NCI-H345 treated with DMSO at 0.1 percent for 48 hours (cell line): Measurements from ENCODE around the gene FAM124A.

Experiments
- DNase-seq: peaks from one replicate; lab custom pipeline; 2025; ENCODE audit not compliant: unreplicated experiment; lab: John Stamatoyannopoulos, UW

FAM124A gene, protein sequence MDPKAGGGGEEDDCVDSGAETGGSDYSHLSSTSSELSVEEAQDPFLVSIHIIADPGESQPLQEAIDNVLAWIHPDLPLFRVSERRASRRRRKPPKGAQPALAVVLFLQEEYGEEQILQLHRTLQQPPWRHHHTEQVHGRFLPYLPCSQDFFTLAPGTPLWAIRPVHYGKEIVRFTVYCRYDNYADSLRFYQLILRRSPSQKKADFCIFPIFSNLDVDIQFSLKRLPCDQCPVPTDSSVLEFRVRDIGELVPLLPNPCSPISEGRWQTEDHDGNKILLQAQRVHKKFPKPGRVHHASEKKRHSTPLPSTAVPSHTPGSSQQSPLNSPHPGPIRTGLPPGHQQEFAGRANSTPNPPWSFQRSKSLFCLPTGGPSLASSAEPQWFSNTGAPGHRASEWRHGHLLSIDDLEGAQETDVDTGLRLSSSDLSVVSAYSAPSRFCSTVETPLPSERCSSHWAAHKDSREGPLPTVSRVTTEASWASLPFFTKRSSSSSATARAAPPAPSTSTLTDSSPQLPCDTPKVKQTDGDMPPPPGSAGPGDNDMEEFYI

GRCh38 chr13:51222037-51222685 lies at the start of gene FAM124A:
FAM124A (plus strand) TSS chr13:51222398; CDS start chr13:51222502, 104 bp downstream.
- no peak for DNase-seq

DNA sequence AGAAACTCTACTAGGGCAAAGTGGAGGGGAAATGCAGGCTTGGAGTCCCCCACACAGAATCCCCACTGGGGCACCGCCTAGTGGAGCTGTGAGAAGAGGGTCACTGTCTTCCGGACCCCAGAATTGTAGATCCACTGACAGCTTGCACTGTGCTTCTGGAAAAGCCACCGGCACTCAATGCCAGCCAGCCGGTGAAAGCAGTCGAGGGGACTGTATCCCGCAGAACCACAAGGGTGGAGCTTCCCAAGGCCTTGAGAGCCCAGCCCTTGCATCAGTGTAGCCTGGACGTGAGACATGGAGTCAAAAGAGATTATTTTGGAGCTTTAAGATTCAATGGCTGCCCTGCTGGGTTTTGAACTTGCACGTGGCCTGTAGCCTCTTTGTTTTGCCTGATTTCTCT lies 47.2 kb upstream of the FAM124A start:
- no peak for DNase-seq

DNA sequence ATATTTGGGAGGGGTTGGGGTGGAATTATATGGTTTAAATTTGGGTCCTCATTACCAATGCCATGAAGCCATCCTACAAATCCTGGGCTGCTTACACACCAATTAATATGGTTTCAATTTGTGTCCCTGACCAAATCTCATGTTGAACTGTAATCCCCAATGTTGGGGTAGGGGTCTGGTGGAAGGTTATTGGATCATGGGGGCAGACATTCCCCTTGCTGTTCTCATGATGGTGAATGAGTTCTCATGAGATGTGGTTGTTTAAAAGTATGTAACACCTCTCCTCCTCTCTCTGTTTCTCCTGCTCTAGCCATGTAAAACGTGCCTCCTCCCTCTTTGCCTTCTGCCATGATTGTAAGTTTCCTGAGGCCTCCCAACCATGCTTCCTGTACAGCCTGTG lies 46.6 kb upstream of the FAM124A start:
- DNase-seq, result no peak

DNA sequence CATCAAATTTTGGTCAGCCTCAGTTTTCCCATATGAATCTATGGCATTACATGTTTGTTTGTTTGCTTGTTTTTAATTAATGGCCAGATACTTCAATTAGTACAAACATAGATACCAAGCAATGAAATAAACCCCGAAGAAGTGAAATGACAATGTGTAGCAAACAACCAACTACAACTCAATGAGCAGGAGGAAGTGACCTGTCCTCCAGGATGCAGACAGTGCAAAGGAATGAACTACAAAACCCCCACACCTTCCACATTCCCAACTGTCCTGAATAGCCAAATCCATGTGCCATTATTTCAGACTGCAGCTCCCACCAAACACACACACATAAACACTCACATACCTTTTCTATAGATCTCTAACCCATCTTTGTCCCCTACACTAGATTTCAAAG lies 45.0 kb upstream of the FAM124A start:
- no peak for DNase-seq

DNA sequence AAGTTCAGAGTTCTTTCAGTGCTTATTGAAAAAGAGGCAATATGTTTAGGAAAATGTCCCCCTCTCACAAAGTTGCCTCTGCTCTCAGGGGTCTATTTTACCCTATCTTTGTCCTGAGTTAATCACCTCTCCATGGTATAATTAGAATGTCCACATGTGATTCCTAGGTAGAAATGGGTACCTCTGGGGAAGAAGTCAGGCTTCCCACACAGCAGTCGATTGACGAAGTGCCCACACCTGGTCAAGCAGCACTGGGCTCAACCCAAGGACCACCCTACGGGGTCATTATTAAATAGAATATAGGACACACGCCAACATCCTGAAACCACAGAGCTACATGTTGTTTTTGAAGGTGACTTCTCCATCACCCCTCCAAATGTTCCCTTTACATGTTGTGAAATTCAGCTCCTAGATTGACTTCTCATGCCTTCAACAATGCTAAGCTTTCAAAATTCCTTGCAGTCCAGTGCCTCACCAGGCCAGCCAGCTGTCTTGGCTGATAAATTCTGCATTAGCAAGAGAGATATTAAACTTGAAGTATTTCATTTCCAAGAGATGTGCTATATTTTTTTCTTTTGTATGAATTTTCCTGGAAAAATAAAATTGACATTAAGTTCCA lies 43.6 kb upstream of the FAM124A start:
- DNase-seq, result no peak

DNA sequence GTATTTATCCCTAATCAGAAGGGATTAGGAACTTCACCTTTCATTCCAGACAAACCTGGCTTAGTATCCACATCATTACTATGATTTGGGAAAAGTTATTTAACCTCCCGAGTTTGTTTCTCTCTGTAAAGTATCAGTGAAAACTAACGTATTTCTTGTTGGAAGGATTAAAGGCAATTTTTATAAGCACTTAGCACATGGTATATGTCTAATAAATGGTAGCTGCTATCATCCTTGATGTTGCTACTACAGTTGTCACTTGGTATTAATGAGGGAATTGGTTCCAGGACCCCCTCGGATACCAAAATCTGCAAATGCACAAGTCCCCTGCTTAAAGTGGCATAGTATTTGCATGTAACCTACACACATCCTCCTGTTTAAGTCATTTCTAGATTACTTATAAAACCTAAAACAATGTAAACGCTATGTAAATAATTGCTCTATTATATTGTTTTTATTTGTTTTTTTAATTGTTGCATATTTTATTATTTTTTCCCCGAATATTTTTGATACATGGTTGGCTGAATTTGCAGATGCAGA lies 42.7 kb upstream of the FAM124A start:
- DNase-seq, result no peak

- DNase-seq, result no peak
Measured at GRCh38 chr13:51180853-51181511, 41.2 kb upstream of the FAM124A start.

- no peak for DNase-seq
Measured at GRCh38 chr13:51181786-51182383, 40.3 kb upstream of the FAM124A start.

DNA sequence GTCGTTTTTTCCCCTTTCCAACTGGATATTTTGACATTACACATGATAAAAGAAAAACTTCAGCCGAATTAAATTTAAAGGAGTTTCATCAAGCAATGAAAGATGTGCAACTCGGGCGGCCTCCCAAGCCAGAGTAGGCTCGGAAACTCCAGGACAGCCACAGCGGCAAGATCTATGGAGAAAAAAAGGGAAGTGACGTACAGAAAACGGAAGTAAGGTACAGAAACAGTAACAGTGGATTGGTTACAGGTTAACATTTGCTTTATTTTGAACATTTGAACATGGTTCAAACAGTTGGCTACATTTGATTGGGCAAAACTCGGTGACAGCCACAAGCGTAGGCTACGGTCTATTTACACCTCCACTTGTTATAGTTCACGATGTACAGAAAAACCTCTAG lies 30.5 kb upstream of the FAM124A start:
- no peak for DNase-seq

- no peak for DNase-seq
Measured at GRCh38 chr13:51192348-51192747, 29.9 kb upstream of the FAM124A start.

GRCh38 chr13:51193387-51193786 lies 28.8 kb upstream of the FAM124A start:
- no peak for DNase-seq

GRCh38 chr13:51194942-51195341 lies 27.3 kb upstream of the FAM124A start:
- DNase-seq, result no peak

DNA sequence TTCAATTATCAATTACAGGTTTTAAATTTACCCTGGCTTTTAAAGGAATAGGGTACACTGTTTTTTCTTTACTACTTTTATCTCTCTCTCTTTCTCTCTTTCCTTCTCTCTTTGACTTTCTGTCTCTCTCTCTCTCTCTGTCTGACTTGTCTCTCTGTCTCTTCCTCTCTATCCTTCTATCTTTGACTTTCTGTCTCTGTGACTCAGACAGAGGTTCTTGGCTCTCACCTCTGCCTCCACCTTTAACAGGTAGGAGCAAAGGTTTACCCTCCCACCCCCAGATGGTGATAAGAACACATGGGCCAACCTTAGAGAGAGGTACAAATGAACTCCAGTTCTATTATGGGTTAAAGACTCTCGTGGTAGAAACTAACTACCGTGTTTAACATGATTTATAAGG lies 20.3 kb upstream of the FAM124A start:
- DNase-seq, result no peak

GRCh38 chr13:51202477-51203046 lies 19.6 kb upstream of the FAM124A start:
- no peak for DNase-seq

- DNase-seq, result no peak
Measured at GRCh38 chr13:51206584-51206983, 15.6 kb upstream of the FAM124A start.

GRCh38 chr13:51207881-51208280 lies 14.3 kb upstream of the FAM124A start:
- no peak for DNase-seq

DNA sequence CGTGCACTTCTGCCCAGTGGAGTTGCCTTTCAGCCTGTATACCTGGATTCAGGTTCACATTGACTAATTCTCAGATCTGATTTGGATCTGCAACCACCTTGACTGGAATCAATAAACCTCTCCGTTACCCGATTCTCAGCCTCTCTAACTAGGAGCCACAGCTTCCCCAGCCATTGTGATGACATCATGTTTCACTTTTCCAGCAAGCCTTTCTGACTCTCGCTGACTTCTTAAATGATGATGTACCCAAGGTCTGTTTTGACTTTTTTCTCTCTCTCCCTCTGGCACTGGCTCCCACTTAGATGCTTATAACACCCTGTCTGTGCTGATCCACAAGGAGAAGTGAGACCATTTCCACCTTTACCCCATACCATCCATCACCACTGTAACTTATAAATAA lies 13.5 kb upstream of the FAM124A start:
- no peak for DNase-seq

GRCh38 chr13:51211910-51212309 lies 10.3 kb upstream of the FAM124A start:
- no peak for DNase-seq

DNA sequence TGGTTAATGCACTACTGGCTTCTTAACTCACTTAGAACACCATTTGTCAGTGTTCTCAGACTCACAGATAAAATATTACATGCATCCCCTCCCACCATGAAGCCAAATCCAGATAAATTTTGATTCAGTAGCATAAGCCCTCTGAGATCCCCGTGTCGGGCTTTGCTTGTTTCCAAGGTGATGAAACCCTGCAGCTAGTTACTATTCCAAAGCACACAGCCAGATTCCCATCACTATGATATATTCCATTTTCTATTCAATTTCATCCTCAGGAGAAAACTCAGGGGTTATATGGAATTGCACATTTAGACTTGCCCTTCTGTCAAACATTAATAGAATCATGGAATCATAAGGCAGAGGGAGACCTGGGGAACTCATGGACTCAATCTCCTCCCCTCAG lies 9.4 kb upstream of the FAM124A start:
- no peak for DNase-seq

DNA sequence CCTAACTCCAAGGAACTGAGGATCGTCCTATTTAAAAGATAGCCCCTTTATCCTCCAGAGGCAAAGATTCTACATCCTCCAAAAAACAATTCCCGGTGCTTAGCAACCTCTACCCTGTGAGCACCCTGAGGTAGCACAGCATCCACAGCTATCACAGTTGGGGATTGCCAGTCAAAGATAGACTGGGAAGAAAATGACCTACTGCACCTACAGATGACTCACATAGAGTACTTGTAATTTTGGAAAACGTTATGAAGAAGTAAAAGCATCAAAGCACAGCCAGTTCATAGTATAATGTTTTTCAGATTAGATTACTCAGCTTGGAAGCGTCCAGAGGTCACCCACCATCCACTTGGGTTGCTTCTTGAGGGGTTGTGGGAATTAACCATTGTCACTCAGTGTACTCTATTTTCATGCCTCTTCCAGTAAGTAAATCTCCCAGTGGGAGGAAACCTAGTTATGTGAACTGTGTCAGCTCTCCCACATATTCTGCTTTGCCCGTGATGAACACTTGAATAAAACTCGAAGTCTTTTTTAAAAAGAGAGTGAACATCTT lies 8.9 kb upstream of the FAM124A start:
- DNase-seq, result no peak
